COLO668 (cell line): Measurements from ENCODE around the gene CTDSPL.
A peak's percentile ranks its signal among the peaks of the same experiment; 100 is the strongest.
"Not testable (repeated sequence)": the region's sequence is repeated elsewhere in the genome, so short reads cannot be mapped to it uniquely, and the experiment has no call there.

Experiments used
- DNase-seq: peaks from one replicate; lab custom pipeline; 2025; ENCODE audit not compliant: unreplicated experiment; lab: John Stamatoyannopoulos, UW

CTDSPL gene

GRCh38 chr3:37861620-37862041 is at the start of gene CTDSPL:
CTDSPL (plus strand) TSS chr3:37861880; CDS start chr3:37862200, 320 bp downstream.
- DNase-seq, result peak; percentile 43

GRCh38 chr3:37812499-37812896 is 49.2 kb upstream of the CTDSPL start:
- DNase-seq, result no peak

GRCh38 chr3:37813403-37813802 is 48.3 kb upstream of the CTDSPL start:
- DNase-seq, result no peak

GRCh38 chr3:37814547-37814946 is 47.1 kb upstream of the CTDSPL start:
- no peak for DNase-seq

GRCh38 chr3:37815156-37815555 is 46.5 kb upstream of the CTDSPL start:
- not testable (repeated sequence) for DNase-seq

DNA sequence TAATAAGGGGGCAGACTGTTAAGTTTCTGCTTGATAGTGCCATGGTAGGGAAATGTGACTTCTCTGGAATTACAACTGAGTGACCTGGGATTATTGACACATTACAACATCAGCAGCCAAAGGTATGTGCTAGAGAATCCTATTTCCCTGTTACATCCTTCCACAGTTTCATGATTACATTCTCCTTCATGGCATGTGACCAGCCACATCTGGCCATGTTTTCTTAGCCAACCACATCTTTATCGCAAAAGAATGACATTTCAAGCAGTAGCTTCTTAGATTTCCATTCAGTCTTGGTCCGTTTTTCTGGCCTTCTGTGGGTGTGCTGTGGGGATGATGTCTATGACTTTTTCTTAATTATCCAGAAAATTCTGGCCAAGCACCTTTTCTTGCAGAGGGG is 45.4 kb upstream of the CTDSPL start:
- DNase-seq, result no peak

GRCh38 chr3:37819591-37819990 is 42.1 kb upstream of the CTDSPL start:
- DNase-seq, result no peak

DNA sequence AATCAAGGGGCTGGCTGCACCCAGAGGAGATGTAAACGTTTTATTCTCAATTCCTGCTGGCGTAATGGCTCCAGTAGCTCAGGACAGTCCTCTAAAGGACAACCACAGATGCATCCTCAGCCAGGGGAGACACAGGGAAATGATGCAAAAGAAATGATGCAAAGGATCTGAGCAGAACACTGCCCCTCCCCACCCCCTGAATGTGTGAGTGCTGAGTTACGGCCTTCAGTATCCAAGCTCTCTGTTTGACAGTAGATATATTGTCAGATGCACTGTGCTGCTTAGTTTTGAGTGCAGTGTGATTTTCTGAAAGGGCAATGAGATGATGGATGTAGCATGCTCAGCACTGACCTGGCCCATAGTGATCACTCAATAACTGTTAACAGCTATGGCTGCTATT is 41.4 kb upstream of the CTDSPL start:
- no peak for DNase-seq

GRCh38 chr3:37823189-37823588 is 38.5 kb upstream of the CTDSPL start:
- DNase-seq, result no peak

- no peak for DNase-seq
These were observed 37.4 kb upstream of the CTDSPL start for GRCh38 chr3:37824090-37824953.

- DNase-seq, result no peak
These were observed 36.7 kb upstream of the CTDSPL start for GRCh38 chr3:37824954-37825328.

DNA sequence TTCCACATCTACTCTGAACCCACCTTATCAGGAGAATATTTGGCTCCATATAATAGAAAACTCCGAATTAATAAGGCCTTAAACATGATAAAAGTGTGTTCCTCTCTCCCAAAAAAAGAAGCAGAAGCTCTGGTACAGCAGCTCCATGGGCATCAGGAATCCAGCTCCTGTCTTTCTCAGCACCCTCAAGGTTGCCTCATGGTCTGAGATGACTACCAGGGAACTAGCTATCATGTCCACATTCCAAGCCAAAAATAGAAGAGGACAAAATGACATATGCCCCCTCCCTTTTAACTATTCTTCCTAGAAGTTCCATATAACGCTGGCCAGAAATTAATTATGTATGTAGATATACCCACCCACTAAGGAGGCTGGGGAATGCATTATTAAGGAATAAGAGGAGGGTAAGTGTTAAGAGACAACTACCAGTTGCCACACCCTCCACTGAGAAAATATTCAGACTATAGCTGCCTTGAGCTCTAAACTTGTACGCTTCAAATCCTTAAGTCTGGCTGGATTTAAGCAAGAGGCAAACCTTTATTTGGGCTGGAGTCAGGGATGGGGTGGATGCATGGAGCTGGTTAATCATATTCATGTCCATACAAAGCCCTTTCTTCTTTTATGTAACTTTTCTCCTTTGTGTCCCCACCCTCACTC is 35.8 kb upstream of the CTDSPL start:
- DNase-seq, result no peak

DNA sequence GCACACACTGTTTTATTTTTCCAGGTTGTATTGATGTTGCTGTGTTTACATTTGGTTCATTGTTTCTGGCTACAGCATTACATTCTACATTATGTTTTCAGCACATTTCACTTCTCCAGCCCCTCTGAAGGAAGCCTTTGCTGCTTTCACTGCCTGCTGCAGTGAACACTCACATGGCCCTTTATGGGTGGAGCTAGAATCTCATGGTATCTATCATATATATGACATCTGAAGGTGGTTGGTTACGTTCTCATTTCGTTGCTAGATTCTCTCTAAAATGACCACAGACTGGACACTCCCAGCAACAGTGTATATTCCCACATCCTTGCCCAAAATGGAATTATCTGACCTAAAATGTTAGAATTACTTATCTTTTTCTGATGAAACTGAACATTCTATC is 35.2 kb upstream of the CTDSPL start:
- no peak for DNase-seq

GRCh38 chr3:37826933-37827332 is 34.7 kb upstream of the CTDSPL start:
- DNase-seq, result no peak

- no peak for DNase-seq
These were observed 29.2 kb upstream of the CTDSPL start for GRCh38 chr3:37832480-37832879.

DNA sequence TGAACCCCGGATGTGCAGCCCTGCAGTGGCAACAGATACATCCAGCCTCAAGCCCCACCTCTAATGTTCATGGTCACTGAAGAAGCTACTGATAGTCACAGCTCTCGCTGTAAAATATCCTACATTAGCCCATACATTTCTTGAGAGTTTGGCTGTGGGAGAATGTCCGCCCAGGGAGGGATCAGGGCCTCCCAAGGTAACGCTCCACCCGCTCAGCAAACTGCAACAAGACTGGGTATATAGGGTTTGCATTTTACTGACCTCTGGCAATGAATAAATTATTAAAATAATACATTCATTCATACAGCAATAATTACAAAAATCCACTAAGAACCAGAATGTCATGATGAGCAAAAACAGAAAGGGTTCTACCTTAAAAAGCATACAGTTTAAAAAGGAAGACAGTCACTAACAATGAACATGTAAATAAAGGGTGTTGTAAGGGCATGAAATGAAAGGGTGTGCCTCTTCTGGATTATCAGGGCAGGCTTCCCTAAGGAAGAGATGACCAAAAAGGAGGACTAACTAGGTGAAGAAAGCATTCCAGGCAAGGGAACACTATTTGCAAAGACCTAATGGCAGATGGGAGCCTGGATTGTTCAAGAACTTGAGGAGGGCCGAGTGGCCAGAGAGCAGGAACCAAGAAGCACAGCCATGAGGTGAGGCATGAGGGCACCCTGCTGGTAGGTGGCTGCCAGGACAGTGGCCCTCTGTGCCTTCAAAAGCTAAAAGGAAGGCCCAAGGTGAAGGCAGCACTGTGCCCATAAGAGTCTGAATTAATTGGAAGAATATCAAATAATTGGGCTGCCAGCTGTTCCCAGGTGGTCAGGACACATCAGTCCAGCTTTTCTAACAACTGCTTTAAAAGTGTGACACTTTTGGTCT is 28.1 kb upstream of the CTDSPL start:
- DNase-seq, result peak; percentile 1

GRCh38 chr3:37836589-37836988 is 25.1 kb upstream of the CTDSPL start:
- DNase-seq, result no peak

GRCh38 chr3:37847689-37848088 is 14.0 kb upstream of the CTDSPL start:
- no peak for DNase-seq

GRCh38 chr3:37849146-37849923 is 12.3 kb upstream of the CTDSPL start:
- no peak for DNase-seq

GRCh38 chr3:37852097-37852496 is 9.6 kb upstream of the CTDSPL start:
- no peak for DNase-seq

GRCh38 chr3:37852771-37853170 is 8.9 kb upstream of the CTDSPL start:
- DNase-seq, result no peak
